GM12878 (cell line): ENCODE data around the gene NEK10. TPM values are rescaled to one million over a fixed set of nuclear protein-coding genes. Genes with fewer than 3 reads are reported as not detected.
A peak's percentile ranks its signal among the peaks of the same experiment; 100 is the strongest.

Source experiments
- ATF2 ChIP-seq: IDR thresholded peaks from 2 replicates; pipeline ENCODE4 v1.6.1; 2012; ENCODE audit warnings: low read length, inconsistent platforms
- BRCA1 ChIP-seq: IDR thresholded peaks from 2 replicates; pipeline ENCODE4 v1.6.1; 2011; ENCODE audit warnings: low read depth, low read length, improper control_type of control experiment
- CBFB ChIP-seq: IDR thresholded peaks from 2 replicates; pipeline ENCODE4 v1.6.1; 2016; ENCODE audit warnings: antibody characterized with exemption, low read depth
- CREB1 ChIP-seq: IDR thresholded peaks from 2 replicates; pipeline ENCODE4 v1.6.1; 2012; ENCODE audit warnings: low read depth, mild to moderate bottlenecking, inconsistent platforms
- CTCF ChIP-seq, 3 experiments: IDR thresholded peaks in 2 of 3; conservative IDR thresholded peaks in 1 of 3; 2 replicates each; pipeline ENCODE4 v1.5.1; 2011; ENCODE audit warnings: low read depth in 3 of 3, low read length in 3 of 3, mild to moderate bottlenecking in 3 of 3, control low read depth in 2 of 3, moderate library complexity in 2 of 3, inconsistent platforms in 1 of 3, mixed read lengths in 1 of 3; ENCODE audit not compliant: control insufficient read depth in 2 of 3, insufficient read depth in 1 of 3; ENCODE audit errors: extremely low read depth in 1 of 3
- ELK1 ChIP-seq: IDR thresholded peaks from 2 replicates; pipeline ENCODE4 v1.6.1; 2012; ENCODE audit warnings: low read depth, low read length, improper control_type of control experiment
- JUNB ChIP-seq: IDR thresholded peaks from 2 replicates; pipeline ENCODE4 v1.6.1; 2016; ENCODE audit warnings: antibody characterized with exemption, mild to moderate bottlenecking
- MEF2A ChIP-seq: IDR thresholded peaks from 2 replicates; pipeline ENCODE4 v1.6.1; 2011; ENCODE audit warnings: low read depth, mild to moderate bottlenecking, low read length, moderate library complexity; ENCODE audit not compliant: insufficient read depth
- MTA2 ChIP-seq: fragments of 450-650 bp; IDR thresholded peaks from 2 replicates; pipeline ENCODE4 v1.6.1; 2016; ENCODE audit warnings: low read depth, mild to moderate bottlenecking, moderate library complexity
- POLR2AphosphoS2 ChIP-seq: IDR thresholded peaks from 2 replicates; pipeline ENCODE4 v1.6.1; 2011; ENCODE audit warnings: low read depth, mild to moderate bottlenecking, low read length, improper control_type of control experiment, moderate library complexity
- SMC3 ChIP-seq: IDR thresholded peaks from 2 replicates; pipeline ENCODE4 v1.6.1; 2011; ENCODE audit warnings: low read length, improper control_type of control experiment, borderline replicate concordance
- STAT1 ChIP-seq: fragments of 450-650 bp; conservative IDR thresholded peaks from 2 replicates; pipeline ENCODE4 v1.6.1; 2014; ENCODE audit warnings: antibody characterized with exemption, mild to moderate bottlenecking
- SUZ12 ChIP-seq: fragments of 200-600 bp; sonication (generic); IDR thresholded peaks from one replicate; pipeline ENCODE4 v1.6.1; 2018; ENCODE audit warnings: antibody characterized with exemption, mild to moderate bottlenecking; ENCODE audit not compliant: unreplicated experiment
- TARDBP ChIP-seq: IDR thresholded peaks from 2 replicates; pipeline ENCODE4 v1.6.1; 2016; ENCODE audit warnings: borderline replicate concordance
- ZNF217 ChIP-seq: fragments of 450-650 bp; IDR thresholded peaks from 2 replicates; pipeline ENCODE4 v1.6.1; 2017; ENCODE audit warnings: antibody characterized with exemption, mild to moderate bottlenecking
- ZNF384 ChIP-seq: IDR thresholded peaks from 2 replicates; pipeline ENCODE4 v1.6.1; 2012; ENCODE audit warnings: low read depth, mild to moderate bottlenecking, low read length, improper control_type of control experiment, borderline replicate concordance
- ZNF592 ChIP-seq: fragments of 450-650 bp; IDR thresholded peaks from 2 replicates; pipeline ENCODE4 v1.6.1; 2017; ENCODE audit warnings: mild to moderate bottlenecking, moderate library complexity
- polyA plus RNA-seq, 11 experiments: library from polyadenylated mRNA; depleted of rRNA in 4 of 11; unstranded in 6 of 11; stranded (reverse) in 5 of 11; fragments of >200 nt; fragmentation: Nextera tagmentation in 4 of 11; fragmentation: Illumina TruSeq in 1 of 11; extraction: Ambion mirVana in 4 of 11; extraction: Trizol in 1 of 11; gene quantifications; 1 replicate in 1 of 11; 2 replicates in 10 of 11; pipeline versions ENCODE4 v1.2.1 to v1.2.3, GENCODE V29; 2011 to 2016; ENCODE audit warnings: inconsistent platforms in 2 of 11, missing spikeins in 2 of 11, low read depth in 1 of 11
- total RNA-seq, 4 experiments: library from RNA; depleted of rRNA in 3 of 4; stranded (reverse); fragments of >200 nt in 3 of 4; fragmentation: Illumina TruSeq in 1 of 4; extraction: Trizol in 1 of 4; gene quantifications; 2 replicates each; pipeline versions ENCODE4 v1.2.1 to v1.2.3, GENCODE V29; 2013 to 2021

NEK10 gene
- total and polyA plus RNA-seq, 10 of the 15 experiments (the other 5 are each of a cell fraction or from before 2014, with no cell fraction given): 0.06 to 0.40 (median 0.16) TPM; not detected in 2

GRCh38 chr3:27312044-27312668 is 57.0 kb downstream of the NEK10 start (continued):
- TF ChIP-seq CTCF (IDR thresholded peaks at IDR 0.05 in 2 of 3, conservative IDR thresholded peaks at IDR 0.05 in 1 of 3; ENCODE audit: control insufficient read depth in 2 of 3, extremely low read depth in 1 of 3, insufficient read depth in 1 of 3, low read depth in 3 of 3, low read length in 3 of 3): peak; percentile 64 to 77 (median 76); a peak in 5 of 6 replicates
- TF ChIP-seq ZNF217: no peak
- no peak for TF ChIP-seq POLR2AphosphoS2
- no peak for TF ChIP-seq ZNF592
- no peak for TF ChIP-seq TARDBP
- TF ChIP-seq SMC3: peak; percentile 69; the same call in 1 of the 2 replicates
- no peak for TF ChIP-seq BRCA1
- TF ChIP-seq SUZ12: no peak
- TF ChIP-seq JUNB: no peak
- TF ChIP-seq CBFB: no peak
- TF ChIP-seq MTA2: no peak
- peak; percentile 17; the same call in 1 of the 2 replicates for TF ChIP-seq ZNF384
- no peak for TF ChIP-seq ATF2
- TF ChIP-seq STAT1: no peak
- no peak for TF ChIP-seq CREB1
- TF ChIP-seq MEF2A: no peak
- no peak for TF ChIP-seq ELK1
